Nephron progenitor cell (in vitro differentiated cells): ENCODE measurements around the gene BCOR.

ENCODE experiments used
- DNase-seq: peaks from one replicate; pipeline ENCODE4 v3.0.0; 2021
- H3K27ac Mint-ChIP-seq: 2 replicates; pipeline ENCODE4 v1.8.0; 2021; ENCODE audit warnings: mild to moderate bottlenecking, moderate library complexity, mixed read lengths
- H3K27me3 Mint-ChIP-seq: 2 replicates; pipeline ENCODE4 v1.8.0; 2021; ENCODE audit warnings: mild to moderate bottlenecking, low read depth, mixed read lengths; ENCODE audit not compliant: poor library complexity
- H3K36me3 Mint-ChIP-seq: 2 replicates; pipeline ENCODE4 v1.8.0; 2021; ENCODE audit warnings: low read depth, mixed read lengths
- H3K4me1 Mint-ChIP-seq: 2 replicates; pipeline ENCODE4 v1.8.0; 2021; ENCODE audit warnings: mixed read lengths
- H3K4me3 Mint-ChIP-seq: 2 replicates; pipeline ENCODE4 v1.8.0; 2021; ENCODE audit warnings: mild to moderate bottlenecking, moderate library complexity, mixed read lengths
- H3K9me3 Mint-ChIP-seq: 2 replicates; pipeline ENCODE4 v1.8.0; 2021; ENCODE audit warnings: mild to moderate bottlenecking, moderate library complexity, mixed read lengths
- TF ChIP-seq, protein P1 (sequence below): fragments of 200-600 bp; sonication (generic); IDR thresholded peaks from 2 replicates; pipeline ENCODE4 v1.5.0; 2021; ENCODE audit warnings: antibody characterized with exemption

Gene BCOR

DNA sequence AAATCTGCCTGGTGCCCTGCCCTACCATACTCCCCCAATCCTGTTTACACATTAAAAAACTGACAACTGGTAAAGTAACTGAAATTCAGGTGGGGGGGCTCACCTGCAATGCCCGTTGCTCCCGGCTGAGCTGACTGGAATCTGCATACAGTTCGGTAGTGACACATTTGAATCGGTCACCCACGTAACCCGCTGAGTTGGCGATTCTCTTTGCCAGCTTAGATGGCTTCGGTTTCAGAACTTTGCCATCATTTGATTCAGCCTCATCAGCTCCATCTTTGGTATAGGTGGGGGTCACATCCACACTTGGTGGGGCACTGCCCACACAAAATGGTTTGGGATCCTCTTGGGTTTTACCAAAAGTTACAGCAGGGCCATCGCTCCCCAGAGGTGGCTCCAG is 25.5 kb downstream of the BCOR start:
- Mint-ChIP-seq H3K4me1 (peaks cover 16% of the 10 kb centered on the region), H3K4me3 (no peak overlapping the region), H3K27ac (no peak overlapping the region), H3K27me3 (peaks cover 2% of the 10 kb centered on the region), H3K9me3 (peaks cover 41% of the 10 kb centered on the region), H3K36me3 (peaks cover 90% of the 10 kb centered on the region)
- TF ChIP-seq, protein P1, sequence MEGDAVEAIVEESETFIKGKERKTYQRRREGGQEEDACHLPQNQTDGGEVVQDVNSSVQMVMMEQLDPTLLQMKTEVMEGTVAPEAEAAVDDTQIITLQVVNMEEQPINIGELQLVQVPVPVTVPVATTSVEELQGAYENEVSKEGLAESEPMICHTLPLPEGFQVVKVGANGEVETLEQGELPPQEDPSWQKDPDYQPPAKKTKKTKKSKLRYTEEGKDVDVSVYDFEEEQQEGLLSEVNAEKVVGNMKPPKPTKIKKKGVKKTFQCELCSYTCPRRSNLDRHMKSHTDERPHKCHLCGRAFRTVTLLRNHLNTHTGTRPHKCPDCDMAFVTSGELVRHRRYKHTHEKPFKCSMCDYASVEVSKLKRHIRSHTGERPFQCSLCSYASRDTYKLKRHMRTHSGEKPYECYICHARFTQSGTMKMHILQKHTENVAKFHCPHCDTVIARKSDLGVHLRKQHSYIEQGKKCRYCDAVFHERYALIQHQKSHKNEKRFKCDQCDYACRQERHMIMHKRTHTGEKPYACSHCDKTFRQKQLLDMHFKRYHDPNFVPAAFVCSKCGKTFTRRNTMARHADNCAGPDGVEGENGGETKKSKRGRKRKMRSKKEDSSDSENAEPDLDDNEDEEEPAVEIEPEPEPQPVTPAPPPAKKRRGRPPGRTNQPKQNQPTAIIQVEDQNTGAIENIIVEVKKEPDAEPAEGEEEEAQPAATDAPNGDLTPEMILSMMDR = no peak
- no peak for DNase-seq

DNA sequence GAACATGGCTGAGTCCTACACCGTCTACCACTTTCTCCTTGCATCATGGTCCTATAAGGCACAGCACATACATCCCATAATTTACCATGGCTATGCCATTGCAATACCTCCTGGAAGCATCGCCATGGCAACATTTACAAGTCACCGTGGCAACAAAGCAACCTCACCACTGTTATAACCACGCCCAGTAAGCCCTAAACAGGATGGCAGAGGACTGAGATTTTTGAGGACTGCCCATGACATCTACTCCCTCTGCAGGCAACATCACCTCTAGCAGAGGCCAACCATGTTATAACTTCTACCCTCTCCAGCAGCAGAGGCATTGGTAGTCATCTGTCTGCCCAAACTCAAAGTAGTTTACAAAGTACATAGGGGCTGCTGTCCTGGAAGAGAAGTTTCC is 29.7 kb downstream of the BCOR start:
- TF ChIP-seq, protein P1 = no peak
- Mint-ChIP-seq H3K9me3 (peaks cover 36% of the 10 kb centered on the region), H3K36me3 (peaks cover 83% of the 10 kb centered on the region), H3K4me3 (no peak overlapping the region), H3K4me1 (peaks cover 29% of the 10 kb centered on the region), H3K27ac (no peak overlapping the region), H3K27me3 (peaks cover 8% of the 10 kb centered on the region)
- DNase-seq = no peak

DNA sequence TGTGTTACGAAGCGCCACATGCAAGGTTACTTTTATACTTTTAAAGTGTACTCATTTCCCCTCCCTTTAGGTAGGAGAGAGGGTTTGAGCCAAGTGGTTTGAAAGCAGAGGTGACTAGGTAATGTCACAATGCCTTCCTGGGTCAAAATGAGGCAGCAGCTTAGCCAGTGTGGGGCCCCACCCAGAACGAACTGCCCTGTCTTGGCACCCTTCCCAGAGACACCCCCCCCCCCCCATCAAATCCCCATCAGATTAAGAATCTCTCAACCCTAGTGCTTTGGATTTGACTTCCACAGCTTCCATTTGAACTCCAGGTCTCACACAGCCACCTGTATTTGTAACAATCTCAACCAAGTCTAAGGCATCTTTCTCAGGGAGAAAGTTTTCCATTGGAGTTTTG is 31.1 kb downstream of the BCOR start:
- no peak for DNase-seq
- Mint-ChIP-seq H3K9me3 (peaks cover 28% of the 10 kb centered on the region), H3K36me3 (peaks cover 76% of the 10 kb centered on the region), H3K27ac (no peak overlapping the region), H3K4me1 (peaks cover 43% of the 10 kb centered on the region), H3K27me3 (peaks cover 8% of the 10 kb centered on the region), H3K4me3 (no peak overlapping the region)
- TF ChIP-seq, protein P1 = no peak

DNA sequence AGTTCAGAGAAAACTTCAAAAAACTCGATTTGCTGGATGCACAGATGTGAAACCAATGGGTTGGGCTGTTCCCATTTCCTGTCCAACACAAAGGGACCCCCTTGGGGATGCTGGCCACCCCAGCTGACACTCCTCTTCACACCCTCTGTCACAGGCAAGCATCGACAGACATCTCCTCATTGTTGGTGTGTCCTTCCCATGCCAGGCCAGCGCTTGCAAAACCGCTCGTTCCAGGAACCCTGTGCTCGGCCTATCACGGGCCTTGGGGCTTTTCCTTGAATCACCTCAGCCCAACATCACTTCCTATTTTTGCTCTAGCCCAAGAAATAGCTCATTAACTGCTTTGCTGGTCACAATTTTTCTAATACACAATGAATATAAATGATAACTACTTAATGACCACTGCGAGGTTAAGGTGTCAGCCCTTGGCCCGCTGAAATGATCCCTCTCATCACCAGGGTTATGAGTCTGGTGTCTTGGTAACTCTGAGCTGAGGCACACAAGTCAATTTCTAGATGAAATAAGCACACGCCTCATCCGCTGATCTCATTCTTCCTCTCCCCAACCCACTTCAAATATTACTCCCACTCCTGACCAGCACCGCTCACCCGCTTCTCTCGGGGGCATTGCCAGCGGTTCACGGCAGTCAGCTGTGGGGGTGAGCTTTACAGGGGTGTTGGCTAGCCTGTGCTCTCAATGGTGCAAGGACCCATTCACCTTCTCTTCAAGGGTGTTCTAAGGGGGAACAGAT is 32.3 kb downstream of the BCOR start:
- no peak for DNase-seq
- Mint-ChIP-seq H3K4me1 (peaks cover 51% of the 10 kb centered on the region), H3K9me3 (peaks cover 27% of the 10 kb centered on the region), H3K27me3 (peaks cover 8% of the 10 kb centered on the region), H3K36me3 (peaks cover 63% of the 10 kb centered on the region), H3K4me3 (no peak overlapping the region), H3K27ac (no peak overlapping the region)
- TF ChIP-seq, protein P1 = no peak

DNA sequence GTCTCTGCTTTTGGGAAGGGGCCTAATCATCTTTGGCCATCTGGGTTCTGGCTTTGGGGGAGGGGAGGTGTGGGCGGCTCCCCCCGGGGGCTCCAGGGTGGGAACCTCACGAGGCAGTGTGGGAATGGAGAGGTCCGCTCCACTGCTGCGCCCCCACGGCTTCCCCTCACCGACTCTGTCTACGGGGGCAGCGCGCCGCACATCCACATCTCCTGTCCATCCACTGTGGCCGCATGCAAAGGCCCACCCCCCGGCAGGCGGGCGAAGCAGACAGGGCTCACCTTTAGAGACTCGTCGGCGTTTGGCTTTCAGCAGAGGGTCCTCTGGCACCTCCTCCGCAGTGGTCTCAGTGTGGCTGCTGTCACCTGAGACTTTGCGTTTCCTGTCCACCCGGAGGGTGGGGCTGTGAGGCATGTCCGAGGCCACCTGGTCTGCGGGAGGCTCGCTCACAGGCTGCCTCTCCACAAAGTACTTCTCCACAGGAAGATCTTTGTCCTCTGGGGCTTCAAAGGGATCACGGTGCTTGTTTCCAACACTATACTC is 33.6 kb downstream of the BCOR start:
- peaks cover 20% of the 10 kb centered on the region for H3K9me3 Mint-ChIP-seq
- H3K36me3 Mint-ChIP-seq = peaks cover 52% of the 10 kb centered on the region
- H3K27me3 Mint-ChIP-seq = peaks cover 5% of the 10 kb centered on the region
- peaks cover 51% of the 10 kb centered on the region for H3K4me1 Mint-ChIP-seq
- DNase-seq = no peak
- TF ChIP-seq, protein P1 = no peak
- H3K27ac Mint-ChIP-seq = no peak overlapping the region
- no peak overlapping the region for H3K4me3 Mint-ChIP-seq

DNA sequence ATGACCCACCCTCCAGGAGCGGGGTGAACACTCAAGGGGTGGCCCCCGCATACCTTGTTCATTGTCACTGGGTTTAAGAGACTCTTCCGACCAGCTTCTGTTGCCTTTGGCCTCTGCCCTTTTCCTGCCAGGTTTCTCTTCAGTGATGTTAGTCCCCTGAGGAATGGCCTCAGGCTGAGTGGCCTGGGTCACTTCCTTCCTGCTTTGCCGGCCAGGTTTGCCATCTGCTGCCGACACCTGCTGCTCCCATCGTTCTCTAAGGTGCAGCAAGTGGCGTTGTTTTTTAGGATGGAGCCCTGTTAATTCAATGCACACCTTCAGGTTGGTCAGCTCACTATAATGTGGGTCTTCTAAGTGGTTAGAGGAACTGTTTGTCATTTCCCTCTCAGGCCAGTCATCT is 34.2 kb downstream of the BCOR start:
- H3K36me3 Mint-ChIP-seq = peaks cover 50% of the 10 kb centered on the region
- TF ChIP-seq, protein P1 = no peak
- H3K27me3 Mint-ChIP-seq = peaks cover 5% of the 10 kb centered on the region
- H3K4me1 Mint-ChIP-seq = peaks cover 51% of the 10 kb centered on the region
- peak overlapping the region; percentile 40 for H3K4me3 Mint-ChIP-seq
- peaks cover 18% of the 10 kb centered on the region for H3K9me3 Mint-ChIP-seq
- no peak for DNase-seq
- H3K27ac Mint-ChIP-seq = peak overlapping the region; percentile 96
